Fibroblast of lung (primary cell): ENCODE measurements around the gene TNFRSF1A. TPM values are rescaled to one million over a fixed set of nuclear protein-coding genes. Genes with fewer than 3 reads are reported as not detected.
"Not testable (repeated sequence)": the region's sequence is repeated elsewhere in the genome, so short reads cannot be mapped to it uniquely, and the experiment has no call there.

Experiments
- DNase-seq, 2 donors: peaks; one replicate each; pipeline versions ENCODE4 v3.0.0 to v3.0.0-alpha.2; 2010; ENCODE audit warnings: low read depth in 2 of 2
- H2AFZ ChIP-seq: 2 replicates; pipeline ENCODE4 v1.5.1; 2012; ENCODE audit warnings: low read length, control low read depth, inconsistent platforms
- H3K27ac ChIP-seq: 2 replicates; pipeline ENCODE4 v1.5.1; 2011; ENCODE audit warnings: low read length, control low read depth; ENCODE audit not compliant: insufficient read depth
- H3K27me3 ChIP-seq: 2 replicates; pipeline ENCODE4 v1.5.1; 2011; ENCODE audit warnings: mild to moderate bottlenecking, low read length; ENCODE audit not compliant: control insufficient read depth, insufficient read depth
- H3K36me3 ChIP-seq: 2 replicates; pipeline ENCODE4 v1.5.1; 2011; ENCODE audit warnings: low read length; ENCODE audit not compliant: control insufficient read depth, insufficient read depth
- H3K4me1 ChIP-seq: 2 replicates; pipeline ENCODE4 v1.5.1; 2011; ENCODE audit warnings: low read length; ENCODE audit not compliant: control insufficient read depth, insufficient read depth; ENCODE audit errors: extremely low read depth
- H3K4me2 ChIP-seq: 2 replicates; pipeline ENCODE4 v1.5.1; 2011; ENCODE audit warnings: low read length, control low read depth; ENCODE audit not compliant: insufficient read depth; ENCODE audit errors: extremely low read depth
- H3K4me3 ChIP-seq, 4 experiments: fragments of 200-600 bp in 1 of 4; sonication (generic) in 1 of 4; replicated peaks in 1 of 4; 2 replicates each; pipeline ENCODE4 v1.5.1; 2011 to 2016; ENCODE audit warnings: low read length in 4 of 4, low read depth in 3 of 4, mild to moderate bottlenecking in 3 of 4, control low read depth in 2 of 4, inconsistent platforms in 1 of 4, mixed read lengths in 1 of 4; ENCODE audit not compliant: insufficient read depth in 1 of 4; ENCODE audit errors: control extremely low read depth in 1 of 4
- H3K79me2 ChIP-seq: 2 replicates; pipeline ENCODE4 v1.5.1; 2012; ENCODE audit warnings: mild to moderate bottlenecking, low read length, inconsistent platforms; ENCODE audit not compliant: control insufficient read depth, insufficient read depth
- H3K9ac ChIP-seq: 2 replicates; pipeline ENCODE4 v1.5.1; 2011; ENCODE audit warnings: mild to moderate bottlenecking, low read length, control low read depth; ENCODE audit not compliant: insufficient read depth
- H3K9me3 ChIP-seq: 2 replicates; pipeline ENCODE4 v1.5.1; 2012; ENCODE audit warnings: low read depth, low read length; ENCODE audit not compliant: control insufficient read depth, insufficient read depth
- H4K20me1 ChIP-seq: 2 replicates; pipeline ENCODE4 v1.5.1; 2011; ENCODE audit warnings: low read length; ENCODE audit not compliant: control insufficient read depth, insufficient read depth; ENCODE audit errors: extremely low read depth
- EZH2 ChIP-seq: IDR thresholded peaks from 2 replicates; pipeline ENCODE4 v1.5.1; 2012; ENCODE audit warnings: low read length, control low read depth, mild to moderate bottlenecking; ENCODE audit errors: missing control alignments
- polyA plus RNA-seq, 2 donors: library from polyadenylated mRNA; depleted of rRNA in 1 of 2; stranded (reverse) in 1 of 2; unstranded in 1 of 2; fragments of >200 nt; gene quantifications; 2 replicates each; pipeline ENCODE4 v1.2.1, GENCODE V29; 2011 to 2012; ENCODE audit warnings: missing spikeins in 1 of 2
- total RNA-seq: library from RNA; depleted of rRNA; stranded (reverse); fragments of >200 nt; gene quantifications from 2 replicates; pipeline ENCODE4 v1.2.1, GENCODE V29; 2014
- TF ChIP-seq, protein P1 (sequence below), 2 donors: IDR thresholded peaks in 1 of 2; conservative IDR thresholded peaks in 1 of 2; 1 replicate in 1 of 2; 2 replicates in 1 of 2; pipeline ENCODE4 v1.5.1; 2011 to 2012; ENCODE audit warnings: low read length in 2 of 2, control low read depth in 1 of 2, inconsistent platforms in 1 of 2, low read depth in 1 of 2, mild to moderate bottlenecking in 1 of 2

Gene TNFRSF1A
- total and polyA plus RNA-seq, 2 donors (not counting 1 experiment from before 2014, with no cell fraction given) = 157 to 257 TPM

DNA sequence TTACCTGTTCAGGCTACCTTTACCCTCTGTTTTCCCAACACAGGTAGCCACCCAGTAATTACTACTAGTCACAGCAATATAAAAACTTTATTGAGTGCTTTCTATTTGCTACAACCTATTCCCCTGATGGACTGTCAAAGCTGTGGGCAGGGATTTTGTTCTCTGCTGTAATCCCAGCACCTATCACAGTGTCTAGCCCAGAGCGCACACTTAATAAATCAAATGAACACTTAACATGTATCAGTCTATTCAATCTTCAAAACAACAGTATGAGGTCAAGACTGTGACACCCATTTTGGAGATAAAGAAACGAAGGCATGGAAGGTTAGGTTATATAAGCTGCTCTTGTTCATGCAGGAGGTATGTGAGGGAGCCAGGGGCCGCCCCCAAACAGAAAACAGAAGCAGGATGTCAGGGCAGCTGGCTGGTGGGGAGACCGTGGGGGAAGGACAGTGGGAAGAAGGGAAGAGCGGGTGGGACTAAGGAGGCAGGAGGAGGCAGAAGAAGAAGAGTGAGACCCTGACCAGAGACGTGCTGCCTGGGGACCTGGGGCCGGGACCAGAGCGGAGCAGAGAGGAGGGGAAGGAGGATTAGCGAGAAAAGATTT lies 1.7 kb downstream of the TNFRSF1A start:
- DNase-seq = peak; percentile 68 to 86
- H3K4me3 ChIP-seq = peak overlapping the region; percentile 78 to 100 (median 94)
- H2AFZ ChIP-seq = no peak overlapping the region
- no peak for TF ChIP-seq EZH2
- TF ChIP-seq, protein P1, sequence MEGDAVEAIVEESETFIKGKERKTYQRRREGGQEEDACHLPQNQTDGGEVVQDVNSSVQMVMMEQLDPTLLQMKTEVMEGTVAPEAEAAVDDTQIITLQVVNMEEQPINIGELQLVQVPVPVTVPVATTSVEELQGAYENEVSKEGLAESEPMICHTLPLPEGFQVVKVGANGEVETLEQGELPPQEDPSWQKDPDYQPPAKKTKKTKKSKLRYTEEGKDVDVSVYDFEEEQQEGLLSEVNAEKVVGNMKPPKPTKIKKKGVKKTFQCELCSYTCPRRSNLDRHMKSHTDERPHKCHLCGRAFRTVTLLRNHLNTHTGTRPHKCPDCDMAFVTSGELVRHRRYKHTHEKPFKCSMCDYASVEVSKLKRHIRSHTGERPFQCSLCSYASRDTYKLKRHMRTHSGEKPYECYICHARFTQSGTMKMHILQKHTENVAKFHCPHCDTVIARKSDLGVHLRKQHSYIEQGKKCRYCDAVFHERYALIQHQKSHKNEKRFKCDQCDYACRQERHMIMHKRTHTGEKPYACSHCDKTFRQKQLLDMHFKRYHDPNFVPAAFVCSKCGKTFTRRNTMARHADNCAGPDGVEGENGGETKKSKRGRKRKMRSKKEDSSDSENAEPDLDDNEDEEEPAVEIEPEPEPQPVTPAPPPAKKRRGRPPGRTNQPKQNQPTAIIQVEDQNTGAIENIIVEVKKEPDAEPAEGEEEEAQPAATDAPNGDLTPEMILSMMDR (conservative IDR thresholded peaks at IDR 0.05 in 1 of 2, IDR thresholded peaks at IDR 0.05 in 1 of 2; ENCODE audit: low read depth in 1 of 2, low read length in 2 of 2) = no peak
- no peaks in the 10 kb centered on the region for H3K9me3 ChIP-seq
- H3K4me2 ChIP-seq = peak overlapping the region; percentile 98
- peaks cover 3% of the 10 kb centered on the region for H3K36me3 ChIP-seq
- peak overlapping the region; percentile 97 for H3K9ac ChIP-seq
- no peaks in the 10 kb centered on the region for H3K27me3 ChIP-seq
- H3K4me1 ChIP-seq = peaks cover 40% of the 10 kb centered on the region
- H3K27ac ChIP-seq = peak overlapping the region; percentile 99
- H3K79me2 ChIP-seq = peaks cover 58% of the 10 kb centered on the region
- peaks cover 2% of the 10 kb centered on the region for H4K20me1 ChIP-seq

DNA sequence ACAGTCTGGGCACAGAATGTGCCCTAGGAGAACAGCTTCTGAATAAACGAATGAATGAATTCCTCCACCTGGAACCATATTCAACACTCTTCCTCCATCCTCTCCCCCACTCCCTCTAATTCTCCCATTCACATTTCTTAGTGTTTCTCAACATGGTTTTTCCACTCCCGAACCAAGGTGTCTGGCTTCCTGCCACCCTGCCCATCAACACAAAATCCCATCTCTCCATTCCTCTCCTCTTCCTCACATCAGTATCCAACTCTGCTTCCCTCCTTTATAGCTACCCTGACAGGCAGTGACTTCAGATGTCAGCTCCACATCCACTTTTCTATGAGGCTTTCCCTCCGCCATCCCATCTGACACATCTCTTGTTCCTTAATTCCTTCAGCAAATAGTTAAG lies 2.9 kb downstream of the TNFRSF1A start:
- Histone ChIP-seq H3K27me3 (no peaks in the 10 kb centered on the region), H3K36me3 (peaks cover 6% of the 10 kb centered on the region), H2AFZ (no peak overlapping the region), H3K4me1 (peaks cover 51% of the 10 kb centered on the region), H3K4me2 (peak overlapping the region; percentile 98), H3K9me3 (no peaks in the 10 kb centered on the region), H3K27ac (peak overlapping the region; percentile 99), H4K20me1 (peaks cover 2% of the 10 kb centered on the region), H3K9ac (peak overlapping the region; percentile 97), H3K79me2 (peaks cover 70% of the 10 kb centered on the region), H3K4me3 (peak overlapping the region; percentile 78 to 100 (median 94))
- TF ChIP-seq EZH2 = no peak
- TF ChIP-seq, protein P1 (conservative IDR thresholded peaks at IDR 0.05 in 1 of 2, IDR thresholded peaks at IDR 0.05 in 1 of 2; ENCODE audit: low read depth in 1 of 2, low read length in 2 of 2) = no peak
- no peak for DNase-seq

DNA sequence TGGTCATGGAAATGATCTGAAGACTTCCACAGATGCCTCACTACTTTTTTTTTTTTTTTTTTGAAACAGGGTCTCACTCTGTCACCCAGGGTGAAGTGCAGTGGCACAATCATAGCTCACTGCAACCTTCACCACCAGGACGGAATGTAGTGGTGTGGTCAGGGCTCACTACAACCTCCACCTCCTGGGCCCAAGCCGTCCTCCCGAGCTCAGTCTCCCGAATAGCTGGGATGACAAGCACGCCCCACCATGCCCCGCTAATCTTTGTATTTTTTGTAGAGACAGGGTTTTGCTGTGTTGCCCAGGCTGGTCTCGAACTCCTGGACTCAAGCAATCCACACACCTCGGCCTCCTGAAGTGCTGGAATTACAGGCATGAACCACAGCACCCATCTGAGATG lies 3.3 kb downstream of the TNFRSF1A start:
- H3K36me3 ChIP-seq, H2AFZ ChIP-seq, H3K27me3 ChIP-seq, H3K9me3 ChIP-seq, DNase-seq, H4K20me1 ChIP-seq: not testable (repeated sequence)
- H3K4me2 ChIP-seq = peak overlapping the region; percentile 98
- H3K4me1 ChIP-seq = peaks cover 51% of the 10 kb centered on the region
- H3K79me2 ChIP-seq = peaks cover 74% of the 10 kb centered on the region
- peak overlapping the region; percentile 78 to 100 (median 94) for H3K4me3 ChIP-seq
- H3K27ac ChIP-seq = peak overlapping the region; percentile 99
- H3K9ac ChIP-seq = peak overlapping the region; percentile 24
